Astrocyte of the spinal cord (primary cell): ENCODE data around the gene GGCX.

Experiments
- DNase-seq: peaks from one replicate; pipeline ENCODE4 v3.0.0; 2011; ENCODE audit warnings: low read depth, low spot score
- H3K4me3 ChIP-seq: 2 replicates; pipeline ENCODE4 v1.5.1; 2011; ENCODE audit warnings: low read depth, mild to moderate bottlenecking, low read length, moderate library complexity
- CTCF ChIP-seq: IDR thresholded peaks from 2 replicates; pipeline ENCODE4 v1.5.1; 2012; ENCODE audit warnings: low read depth, mild to moderate bottlenecking, low read length, inconsistent platforms
- in situ Hi-C: cut with HindIII; loops from 2 replicates; pipeline ENCODE4 v1.10.0; 2017; ENCODE audit warnings: low sequenced_read_pairs

GGCX gene

GRCh38 chr2:85602476-85603234, 41.4 kb upstream of the GGCX start, which contains the start of gene TMEM150A:
TMEM150A (minus strand) TSS chr2:85602698; CDS start chr2:85601948, 750 bp downstream.
- peak; percentile 13 for TF ChIP-seq CTCF
- peak within 1 kb of the TSS; percentile 80 for H3K4me3 ChIP-seq
- in situ Hi-C loops, result no loop called here
- DNase-seq, result peak; percentile 92

GRCh38 chr2:85601771-85602475, 40.6 kb upstream of the GGCX start:
- peak overlapping the region; percentile 80 for H3K4me3 ChIP-seq
- peak; percentile 37 for DNase-seq
- in situ Hi-C loops, result no loop called here
- no peak for TF ChIP-seq CTCF

GRCh38 chr2:85600951-85601770, 39.9 kb upstream of the GGCX start:
- in situ Hi-C loops, result no loop called here
- DNase-seq, result no peak
- peak overlapping the region; percentile 80 for H3K4me3 ChIP-seq
- TF ChIP-seq CTCF, result no peak

GRCh38 chr2:85600235-85600575, 38.9 kb upstream of the GGCX start:
- no peak overlapping the region for H3K4me3 ChIP-seq
- in situ Hi-C loops, result no loop called here
- TF ChIP-seq CTCF, result no peak
- no peak for DNase-seq

GRCh38 chr2:85599468-85600234, 38.4 kb upstream of the GGCX start:
- DNase-seq, result no peak
- no peak for TF ChIP-seq CTCF
- no peak overlapping the region for H3K4me3 ChIP-seq
- in situ Hi-C loops, result no loop called here
